NCI-H2107 (cell line): ENCODE data around the gene PGA3.
"Not testable (repeated sequence)": the region's sequence is repeated elsewhere in the genome, so short reads cannot be mapped to it uniquely, and the experiment has no call there.

Experiments used
- DNase-seq: peaks from one replicate; lab custom pipeline; 2025; lab: John Stamatoyannopoulos, UW

Gene PGA3

GRCh38 chr11:61250796-61251765, 47.8 kb downstream of the PGA3 start:
- DNase-seq: not testable (repeated sequence)

- DNase-seq: not testable (repeated sequence)
These were observed 49.0 kb downstream of the PGA3 start for GRCh38 chr11:61252332-61252731.

- DNase-seq: peak; percentile 25
These were observed 51.2 kb downstream of the PGA3 start for GRCh38 chr11:61254403-61255025.

- DNase-seq: no peak
These were observed 53.6 kb downstream of the PGA3 start for GRCh38 chr11:61256710-61257482.

GRCh38 chr11:61258546-61258945, 55.2 kb downstream of the PGA3 start:
- DNase-seq: no peak

GRCh38 chr11:61259363-61259762, 56.0 kb downstream of the PGA3 start:
- DNase-seq: no peak
